Liver (tissue), 3 donors: ENCODE data around the gene DPY19L3.

Experiments
- EGR1 ChIP-seq, 2 donors: IDR thresholded peaks; 2 replicates each; pipeline ENCODE4 v1.6.1; 2016 to 2018; ENCODE audit warnings: antibody characterized with exemption in 2 of 2, low read depth in 2 of 2
- HNF4G ChIP-seq: IDR thresholded peaks from 2 replicates; pipeline ENCODE4 v1.6.1; 2016; ENCODE audit warnings: antibody characterized with exemption
- RAD21 ChIP-seq, 2 donors: IDR thresholded peaks; 2 replicates each; pipeline ENCODE4 v1.6.1; 2016; ENCODE audit warnings: antibody characterized with exemption in 2 of 2, mild to moderate bottlenecking in 2 of 2
- REST ChIP-seq: IDR thresholded peaks from 2 replicates; pipeline ENCODE4 v1.6.1; 2016; ENCODE audit warnings: antibody characterized with exemption, mild to moderate bottlenecking
- SP1 ChIP-seq: IDR thresholded peaks from 2 replicates; pipeline ENCODE4 v1.6.1; 2018; ENCODE audit warnings: antibody characterized with exemption, mild to moderate bottlenecking
- TF ChIP-seq, protein P1 (sequence below): IDR thresholded peaks from 2 replicates; pipeline ENCODE4 v1.6.1; 2016; ENCODE audit warnings: antibody characterized with exemption
- TF ChIP-seq, protein P2 (sequence below): fragments of 150-350 bp; IDR thresholded peaks from 2 replicates; pipeline ENCODE4 v1.5.1; 2017; ENCODE audit warnings: improper control_type of control experiment, low read depth, low read length; ENCODE audit not compliant: missing input control
- donor health status: healthy.
- donor health status: healthy.

DNA sequence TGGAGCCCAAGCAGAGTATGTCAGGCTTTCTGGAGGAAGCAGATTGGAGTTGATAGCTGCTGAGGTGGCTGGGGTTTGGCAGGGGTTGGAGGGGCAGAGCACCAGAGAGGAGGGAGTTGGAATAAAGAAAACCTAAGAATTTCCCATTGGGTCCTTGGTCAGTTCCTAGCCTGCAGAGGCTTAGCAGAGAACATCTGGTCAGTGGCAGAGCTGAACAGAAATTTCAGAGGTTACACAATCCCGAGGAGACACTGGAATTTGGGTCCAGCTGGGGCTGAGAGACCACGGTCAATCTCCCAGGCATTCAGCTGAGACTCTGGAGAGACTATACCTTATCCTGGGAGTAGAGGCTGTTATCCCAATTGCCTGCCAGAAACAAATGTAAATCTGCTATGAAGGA is 84.4 kb downstream of the DPY19L3 start:
- TF ChIP-seq, protein P1, sequence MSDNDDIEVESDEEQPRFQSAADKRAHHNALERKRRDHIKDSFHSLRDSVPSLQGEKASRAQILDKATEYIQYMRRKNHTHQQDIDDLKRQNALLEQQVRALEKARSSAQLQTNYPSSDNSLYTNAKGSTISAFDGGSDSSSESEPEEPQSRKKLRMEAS = no peak
- TF ChIP-seq, protein P2, sequence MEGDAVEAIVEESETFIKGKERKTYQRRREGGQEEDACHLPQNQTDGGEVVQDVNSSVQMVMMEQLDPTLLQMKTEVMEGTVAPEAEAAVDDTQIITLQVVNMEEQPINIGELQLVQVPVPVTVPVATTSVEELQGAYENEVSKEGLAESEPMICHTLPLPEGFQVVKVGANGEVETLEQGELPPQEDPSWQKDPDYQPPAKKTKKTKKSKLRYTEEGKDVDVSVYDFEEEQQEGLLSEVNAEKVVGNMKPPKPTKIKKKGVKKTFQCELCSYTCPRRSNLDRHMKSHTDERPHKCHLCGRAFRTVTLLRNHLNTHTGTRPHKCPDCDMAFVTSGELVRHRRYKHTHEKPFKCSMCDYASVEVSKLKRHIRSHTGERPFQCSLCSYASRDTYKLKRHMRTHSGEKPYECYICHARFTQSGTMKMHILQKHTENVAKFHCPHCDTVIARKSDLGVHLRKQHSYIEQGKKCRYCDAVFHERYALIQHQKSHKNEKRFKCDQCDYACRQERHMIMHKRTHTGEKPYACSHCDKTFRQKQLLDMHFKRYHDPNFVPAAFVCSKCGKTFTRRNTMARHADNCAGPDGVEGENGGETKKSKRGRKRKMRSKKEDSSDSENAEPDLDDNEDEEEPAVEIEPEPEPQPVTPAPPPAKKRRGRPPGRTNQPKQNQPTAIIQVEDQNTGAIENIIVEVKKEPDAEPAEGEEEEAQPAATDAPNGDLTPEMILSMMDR = no peak
- TF ChIP-seq SP1 (no peak), REST (no peak), EGR1 (IDR thresholded peaks at IDR 0.05; ENCODE audit: low read depth in 2 of 2) (no peak), HNF4G (no peak), RAD21 (IDR thresholded peaks at IDR 0.05) (no peak)
